Panc1 (cell line): ENCODE data around the gene CTBP1.

Experiments
- POLR2AphosphoS5 ChIP-seq: IDR thresholded peaks from 2 replicates; pipeline ENCODE4 v1.6.1; 2012; ENCODE audit warnings: mild to moderate bottlenecking, low read depth, low read length, moderate library complexity
- SIN3A ChIP-seq: IDR thresholded peaks from 2 replicates; pipeline ENCODE4 v1.6.1; 2012; ENCODE audit warnings: low read depth, mild to moderate bottlenecking, low read length, moderate library complexity, borderline replicate concordance; ENCODE audit not compliant: insufficient read depth
- TCF7L2 ChIP-seq: IDR thresholded peaks from 2 replicates; pipeline ENCODE4 v1.6.1; 2011; ENCODE audit warnings: mild to moderate bottlenecking, low read depth, low read length, inconsistent platforms
- TF ChIP-seq, protein P1 (sequence below): fragments of 450-650 bp; IDR thresholded peaks from 2 replicates; pipeline ENCODE4 v1.5.1; 2017; ENCODE audit warnings: mild to moderate bottlenecking
- TF ChIP-seq, protein P2 (sequence below), 2 experiments: IDR thresholded peaks; 2 replicates each; pipeline ENCODE4 v1.6.1; 2011 to 2012; ENCODE audit warnings: low read depth in 2 of 2, control low read depth in 1 of 2, low read length in 1 of 2, mild to moderate bottlenecking in 1 of 2, moderate library complexity in 1 of 2; ENCODE audit not compliant: insufficient read depth in 1 of 2

DNA sequence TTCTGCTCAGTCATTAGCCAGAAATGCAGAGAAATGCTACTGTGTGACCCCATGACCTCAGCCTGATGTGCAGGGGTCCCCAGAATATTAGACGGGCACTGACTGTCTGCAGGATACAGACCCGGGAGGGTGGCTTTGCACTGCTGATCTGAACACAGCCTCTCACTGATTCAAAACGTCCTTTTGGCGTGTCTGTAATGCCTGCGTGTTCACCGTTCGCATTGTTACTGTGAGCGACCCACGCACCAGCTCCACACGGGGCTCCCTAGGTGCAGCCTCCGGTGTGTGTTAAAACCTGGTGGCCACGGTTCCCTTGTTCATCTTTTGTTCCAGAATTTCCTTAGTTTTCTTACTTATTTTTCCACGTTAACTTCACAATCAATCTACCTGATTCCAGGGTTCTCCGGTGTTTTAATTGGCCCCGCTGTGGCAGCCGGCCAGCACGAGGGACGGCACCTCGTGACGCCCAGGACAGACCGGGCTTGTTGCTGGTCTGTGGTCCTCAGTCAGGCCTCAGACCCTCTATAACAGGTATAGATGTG is 44.6 kb downstream of the CTBP1 start:
- TF ChIP-seq, protein P1, sequence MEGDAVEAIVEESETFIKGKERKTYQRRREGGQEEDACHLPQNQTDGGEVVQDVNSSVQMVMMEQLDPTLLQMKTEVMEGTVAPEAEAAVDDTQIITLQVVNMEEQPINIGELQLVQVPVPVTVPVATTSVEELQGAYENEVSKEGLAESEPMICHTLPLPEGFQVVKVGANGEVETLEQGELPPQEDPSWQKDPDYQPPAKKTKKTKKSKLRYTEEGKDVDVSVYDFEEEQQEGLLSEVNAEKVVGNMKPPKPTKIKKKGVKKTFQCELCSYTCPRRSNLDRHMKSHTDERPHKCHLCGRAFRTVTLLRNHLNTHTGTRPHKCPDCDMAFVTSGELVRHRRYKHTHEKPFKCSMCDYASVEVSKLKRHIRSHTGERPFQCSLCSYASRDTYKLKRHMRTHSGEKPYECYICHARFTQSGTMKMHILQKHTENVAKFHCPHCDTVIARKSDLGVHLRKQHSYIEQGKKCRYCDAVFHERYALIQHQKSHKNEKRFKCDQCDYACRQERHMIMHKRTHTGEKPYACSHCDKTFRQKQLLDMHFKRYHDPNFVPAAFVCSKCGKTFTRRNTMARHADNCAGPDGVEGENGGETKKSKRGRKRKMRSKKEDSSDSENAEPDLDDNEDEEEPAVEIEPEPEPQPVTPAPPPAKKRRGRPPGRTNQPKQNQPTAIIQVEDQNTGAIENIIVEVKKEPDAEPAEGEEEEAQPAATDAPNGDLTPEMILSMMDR: no peak
- TF ChIP-seq POLR2AphosphoS5: no peak
- TF ChIP-seq, protein P2, sequence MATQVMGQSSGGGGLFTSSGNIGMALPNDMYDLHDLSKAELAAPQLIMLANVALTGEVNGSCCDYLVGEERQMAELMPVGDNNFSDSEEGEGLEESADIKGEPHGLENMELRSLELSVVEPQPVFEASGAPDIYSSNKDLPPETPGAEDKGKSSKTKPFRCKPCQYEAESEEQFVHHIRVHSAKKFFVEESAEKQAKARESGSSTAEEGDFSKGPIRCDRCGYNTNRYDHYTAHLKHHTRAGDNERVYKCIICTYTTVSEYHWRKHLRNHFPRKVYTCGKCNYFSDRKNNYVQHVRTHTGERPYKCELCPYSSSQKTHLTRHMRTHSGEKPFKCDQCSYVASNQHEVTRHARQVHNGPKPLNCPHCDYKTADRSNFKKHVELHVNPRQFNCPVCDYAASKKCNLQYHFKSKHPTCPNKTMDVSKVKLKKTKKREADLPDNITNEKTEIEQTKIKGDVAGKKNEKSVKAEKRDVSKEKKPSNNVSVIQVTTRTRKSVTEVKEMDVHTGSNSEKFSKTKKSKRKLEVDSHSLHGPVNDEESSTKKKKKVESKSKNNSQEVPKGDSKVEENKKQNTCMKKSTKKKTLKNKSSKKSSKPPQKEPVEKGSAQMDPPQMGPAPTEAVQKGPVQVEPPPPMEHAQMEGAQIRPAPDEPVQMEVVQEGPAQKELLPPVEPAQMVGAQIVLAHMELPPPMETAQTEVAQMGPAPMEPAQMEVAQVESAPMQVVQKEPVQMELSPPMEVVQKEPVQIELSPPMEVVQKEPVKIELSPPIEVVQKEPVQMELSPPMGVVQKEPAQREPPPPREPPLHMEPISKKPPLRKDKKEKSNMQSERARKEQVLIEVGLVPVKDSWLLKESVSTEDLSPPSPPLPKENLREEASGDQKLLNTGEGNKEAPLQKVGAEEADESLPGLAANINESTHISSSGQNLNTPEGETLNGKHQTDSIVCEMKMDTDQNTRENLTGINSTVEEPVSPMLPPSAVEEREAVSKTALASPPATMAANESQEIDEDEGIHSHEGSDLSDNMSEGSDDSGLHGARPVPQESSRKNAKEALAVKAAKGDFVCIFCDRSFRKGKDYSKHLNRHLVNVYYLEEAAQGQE (IDR thresholded peaks at IDR 0.05; ENCODE audit: insufficient read depth in 1 of 2, low read depth in 2 of 2, low read length in 1 of 2): no peak
- TF ChIP-seq TCF7L2: no peak
- TF ChIP-seq SIN3A: no peak
